Neuronal stem cell (in vitro differentiated cells): ENCODE results near the gene MYO10.

ENCODE experiments used
- DNase-seq: peaks from one replicate; pipeline ENCODE4 v3.0.0-alpha.2; 2013; ENCODE audit warnings: low spot score
- H2AFZ ChIP-seq: one replicate; pipeline ENCODE4 v1.6.1; 2013; ENCODE audit warnings: mild to moderate bottlenecking, low read length, inconsistent platforms
- H2AK5ac ChIP-seq: 2 replicates; pipeline ENCODE4 v1.6.1; 2013; ENCODE audit warnings: low read depth, mild to moderate bottlenecking, inconsistent platforms, low read length, moderate library complexity, mixed read lengths
- H2BK120ac ChIP-seq: 2 replicates; pipeline ENCODE4 v1.6.1; 2013; ENCODE audit warnings: low read depth, mild to moderate bottlenecking, inconsistent platforms, low read length, moderate library complexity, mixed read lengths
- H2BK12ac ChIP-seq: one replicate; pipeline ENCODE4 v1.6.1; 2013; ENCODE audit warnings: low read length, inconsistent platforms
- H2BK15ac ChIP-seq: 2 replicates; pipeline ENCODE4 v1.6.1; 2013; ENCODE audit warnings: mild to moderate bottlenecking, low read length, inconsistent platforms, mixed read lengths
- H2BK5ac ChIP-seq: one replicate; pipeline ENCODE4 v1.6.1; 2013; ENCODE audit warnings: inconsistent platforms, mild to moderate bottlenecking, low read length, moderate library complexity
- H3K14ac ChIP-seq: one replicate; pipeline ENCODE4 v1.6.1; 2013; ENCODE audit warnings: low read length, inconsistent platforms
- H3K18ac ChIP-seq: 2 replicates; pipeline ENCODE4 v1.6.1; 2013; ENCODE audit warnings: low read length, inconsistent platforms
- H3K23ac ChIP-seq: 2 replicates; pipeline ENCODE4 v1.6.1; 2013; ENCODE audit warnings: low read depth, mild to moderate bottlenecking, mixed read lengths, low read length, inconsistent platforms; ENCODE audit not compliant: poor library complexity
- H3K27ac ChIP-seq: replicated peaks from 3 replicates; pipeline ENCODE4 v1.5.1; 2013; ENCODE audit warnings: low read length, inconsistent platforms
- H3K27me3 ChIP-seq, 3 experiments: 2 replicates each; pipeline ENCODE4 v1.6.1; 2013; ENCODE audit warnings: low read length in 3 of 3, mild to moderate bottlenecking in 2 of 3, inconsistent platforms in 1 of 3, low read depth in 1 of 3, mixed read lengths in 1 of 3, moderate library complexity in 1 of 3; ENCODE audit not compliant: control insufficient read depth in 3 of 3, insufficient read depth in 3 of 3
- H3K36me3 ChIP-seq, 2 donors: replicated peaks in 1 of 2; 2 replicates each; pipeline ENCODE4 v1.6.1; 2013; ENCODE audit warnings: low read length in 2 of 2; ENCODE audit not compliant: control insufficient read depth in 2 of 2, insufficient read depth in 2 of 2
- H3K4ac ChIP-seq: 2 replicates; pipeline ENCODE4 v1.6.1; 2013; ENCODE audit warnings: inconsistent platforms, mild to moderate bottlenecking, low read length, moderate library complexity
- H3K4me1 ChIP-seq, 2 donors: 1 replicate in 1 of 2; 2 replicates in 1 of 2; pipeline ENCODE4 v1.6.1; 2013; ENCODE audit warnings: low read length in 2 of 2, low read depth in 1 of 2; ENCODE audit not compliant: control insufficient read depth in 2 of 2, insufficient read depth in 1 of 2
- H3K4me2 ChIP-seq: one replicate; pipeline ENCODE4 v1.6.1; 2013; ENCODE audit warnings: mild to moderate bottlenecking, low read length, inconsistent platforms; ENCODE audit not compliant: insufficient read depth, poor library complexity, severe bottlenecking
- H3K4me3 ChIP-seq, 2 donors: 2 replicates each; pipeline ENCODE4 v1.5.1; 2013; ENCODE audit warnings: low read length in 2 of 2, mild to moderate bottlenecking in 2 of 2, inconsistent platforms in 1 of 2, moderate library complexity in 1 of 2
- H3K79me1 ChIP-seq: one replicate; pipeline ENCODE4 v1.6.1; 2013; ENCODE audit warnings: low read depth, mild to moderate bottlenecking, inconsistent platforms, low read length, moderate library complexity
- H3K9ac ChIP-seq: one replicate; pipeline ENCODE4 v1.6.1; 2013; ENCODE audit warnings: mild to moderate bottlenecking, low read depth, low read length, inconsistent platforms; ENCODE audit not compliant: poor library complexity
- H3K9me3 ChIP-seq, 2 donors: replicated peaks in 1 of 2; 2 replicates each; pipeline versions ENCODE3 to v1.6.1; 2013; ENCODE audit warnings: low read length in 2 of 2, mild to moderate bottlenecking in 2 of 2, inconsistent platforms in 1 of 2, low read depth in 1 of 2, mixed read lengths in 1 of 2, moderate library complexity in 1 of 2; ENCODE audit not compliant: control insufficient read depth in 2 of 2, insufficient read depth in 1 of 2
- H4K8ac ChIP-seq: one replicate; pipeline ENCODE4 v1.6.1; 2013; ENCODE audit warnings: low read depth, mild to moderate bottlenecking, inconsistent platforms, low read length, moderate library complexity
- H4K91ac ChIP-seq: one replicate; pipeline ENCODE4 v1.6.1; 2013; ENCODE audit warnings: low read length, low read depth, mild to moderate bottlenecking, inconsistent platforms; ENCODE audit not compliant: poor library complexity
- WGBS, 2 donors: extraction: QIAGEN DNeasy Blood & Tissue Kit; methylation state at CpG; one replicate each; pipeline ENCODE4 v1.1.7; 2013; ENCODE audit warnings: missing lambda C conversion rate in 2 of 2, mixed read lengths in 1 of 2; ENCODE audit not compliant: insufficient read length in 2 of 2, insufficient replicate concordance in 1 of 2; ENCODE audit errors: extremely low coverage in 2 of 2; 5-methylcytosine and 5-hydroxymethylcytosine counted together

The MYO10 gene

DNA sequence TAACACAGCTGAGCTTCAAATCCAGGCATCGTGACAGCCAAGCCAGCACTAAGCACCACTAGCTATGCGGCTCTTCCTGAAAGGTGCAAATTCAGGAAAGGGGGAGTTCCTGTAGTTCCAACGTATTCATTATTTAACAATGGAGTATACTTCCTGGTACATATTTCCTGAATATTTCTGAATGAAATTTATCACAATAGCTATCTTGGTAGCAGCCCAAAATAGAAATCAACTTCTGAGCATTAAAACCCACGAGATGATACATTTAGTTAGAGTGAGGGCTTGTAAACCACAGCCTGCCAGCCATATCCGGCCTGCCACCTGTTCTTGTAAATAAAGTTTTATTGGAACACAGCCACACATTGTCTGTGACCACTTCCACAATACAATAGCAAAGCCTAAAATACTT, 209.5 kb downstream of the MYO10 start:
- Histone ChIP-seq H3K4me1 (peaks cover 11 to 21% of the 10 kb centered on the region in 2 donors), H3K27ac (no peak overlapping the region), H2BK12ac (no peak overlapping the region), H3K4me3 (no peak overlapping the region), H3K9ac (no peak overlapping the region), H4K91ac (no peak overlapping the region), H3K36me3 (peaks cover 0 to 3% of the 10 kb centered on the region in 2 donors), H3K14ac (no peak overlapping the region), H3K18ac (no peak overlapping the region), H2AFZ (no peak overlapping the region), H2AK5ac (no peak overlapping the region), H3K79me1 (peaks cover 2% of the 10 kb centered on the region), H3K9me3 (peaks cover 0 to 13% of the 10 kb centered on the region in 2 donors), H3K4me2 (no peak overlapping the region), H3K23ac (no peak overlapping the region), H2BK5ac (no peak overlapping the region), H3K27me3 (no peaks in the 10 kb centered on the region), H2BK120ac (no peak overlapping the region), H3K4ac (no peak overlapping the region), H2BK15ac (no peak overlapping the region), H4K8ac (no peak overlapping the region)
- DNase-seq = no peak
- no CpG with 5 or more reads among the region's 5 CpGs for WGBS, 2 donors

DNA sequence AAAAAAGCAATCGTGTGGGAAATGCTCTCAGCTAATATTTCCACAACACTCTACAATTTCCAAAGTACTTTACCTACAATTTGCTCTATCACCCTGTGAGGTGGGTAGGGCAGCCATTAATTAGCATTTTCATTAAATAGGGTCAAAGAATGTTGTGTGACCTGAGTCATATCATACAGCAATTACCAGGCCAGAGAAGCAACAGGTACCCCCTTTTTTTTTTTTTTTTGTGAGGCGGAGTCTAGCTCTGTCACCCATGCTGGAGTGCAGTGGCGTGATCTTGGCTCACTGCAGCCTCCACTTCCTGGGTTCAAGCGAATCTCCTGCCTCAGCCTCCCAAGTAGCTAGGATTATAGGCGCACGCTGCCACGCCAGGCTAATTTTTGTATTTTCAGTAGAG, 210.5 kb downstream of the MYO10 start:
- Histone ChIP-seq H2AK5ac (no peak overlapping the region), H3K23ac (no peak overlapping the region), H2BK120ac (no peak overlapping the region), H3K4me3 (no peak overlapping the region), H3K18ac (no peak overlapping the region), H2BK12ac (no peak overlapping the region), H3K9me3 (peaks cover 0 to 13% of the 10 kb centered on the region in 2 donors), H2AFZ (no peak overlapping the region), H3K27ac (no peak overlapping the region), H3K4ac (no peak overlapping the region), H3K4me1 (peaks cover 13 to 30% of the 10 kb centered on the region in 2 donors), H3K9ac (no peak overlapping the region), H2BK15ac (no peak overlapping the region), H3K4me2 (no peak overlapping the region), H3K79me1 (peaks cover 2% of the 10 kb centered on the region), H2BK5ac (no peak overlapping the region), H4K91ac (no peak overlapping the region), H3K27me3 (no peaks in the 10 kb centered on the region), H3K36me3 (no peaks in the 10 kb centered on the region), H4K8ac (no peak overlapping the region), H3K14ac (no peak overlapping the region)
- WGBS, 2 donors = no CpG with 5 or more reads among the region's 7 CpGs
- DNase-seq = no peak

DNA sequence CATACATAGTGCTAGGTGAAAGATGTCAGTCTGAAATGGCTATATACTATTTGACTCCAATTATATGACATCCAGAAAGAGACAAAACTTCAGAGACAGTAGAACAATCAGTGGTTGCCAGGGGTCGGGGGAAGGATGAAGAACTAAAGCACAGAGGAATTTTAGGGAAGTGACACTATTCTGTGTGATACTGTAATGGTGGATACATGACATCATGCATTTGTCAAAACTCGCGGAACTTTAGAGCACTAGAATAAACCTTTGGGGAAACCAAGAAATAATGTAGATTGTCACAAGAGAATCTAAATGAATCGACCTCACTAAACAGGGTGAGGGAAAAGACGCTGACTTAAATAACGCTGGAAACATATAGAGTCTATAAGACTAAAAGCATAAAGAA, 212.3 kb downstream of the MYO10 start:
- Histone ChIP-seq H2BK5ac (no peak overlapping the region), H2AK5ac (no peak overlapping the region), H2AFZ (no peak overlapping the region), H2BK120ac (no peak overlapping the region), H4K8ac (no peak overlapping the region), H3K27me3 (no peaks in the 10 kb centered on the region), H3K79me1 (peaks cover 3% of the 10 kb centered on the region), H3K23ac (no peak overlapping the region), H3K4me1 (peaks cover 17 to 33% of the 10 kb centered on the region in 2 donors), H3K18ac (no peak overlapping the region), H3K36me3 (no peaks in the 10 kb centered on the region), H3K9ac (no peak overlapping the region), H4K91ac (no peak overlapping the region), H3K27ac (no peak overlapping the region), H3K4me3 (no peak overlapping the region), H3K9me3 (peaks cover 0 to 13% of the 10 kb centered on the region in 2 donors), H2BK15ac (no peak overlapping the region), H3K4me2 (no peak overlapping the region), H3K14ac (no peak overlapping the region), H2BK12ac (no peak overlapping the region), H3K4ac (no peak overlapping the region)
- DNase-seq = no peak
- WGBS, 2 donors = no CpG with 5 or more reads among the region's 6 CpGs

- Histone ChIP-seq H4K8ac (no peak overlapping the region), H3K4me3 (no peak overlapping the region), H3K9ac (peak overlapping the region; percentile 31), H3K18ac (no peak overlapping the region), H3K4ac (peak overlapping the region; percentile 79), H3K14ac (no peak overlapping the region), H3K27ac (peak overlapping the region; percentile 4), H3K4me2 (no peak overlapping the region), H2BK5ac (no peak overlapping the region), H2BK15ac (no peak overlapping the region), H3K36me3 (no peaks in the 10 kb centered on the region), H3K23ac (no peak overlapping the region), H2AFZ (no peak overlapping the region), H3K79me1 (peaks cover 3% of the 10 kb centered on the region), H3K27me3 (no peaks in the 10 kb centered on the region), H3K9me3 (peaks cover 0 to 13% of the 10 kb centered on the region in 2 donors), H3K4me1 (peaks cover 12 to 20% of the 10 kb centered on the region in 2 donors), H2AK5ac (no peak overlapping the region), H4K91ac (peak overlapping the region; percentile 38), H2BK120ac (no peak overlapping the region), H2BK12ac (no peak overlapping the region)
- WGBS, 2 donors = no CpG with 5 or more reads among the region's 7 CpGs
- no peak for DNase-seq
These were observed 214.0 kb downstream of the MYO10 start for GRCh38 chr5:16722097-16722495.
